Liver (tissue), 3 donors: ENCODE data around the gene BAG5.

Source experiments
- CTCF ChIP-seq: fragments of 150-350 bp; IDR thresholded peaks from 2 replicates; pipeline ENCODE4 v1.5.1; 2017; ENCODE audit warnings: improper control_type of control experiment, low read depth, low read length; ENCODE audit not compliant: missing input control
- FOXA2 ChIP-seq: IDR thresholded peaks from 2 replicates; pipeline ENCODE4 v1.6.1; 2016; ENCODE audit warnings: antibody characterized with exemption
- JUND ChIP-seq, 2 donors: IDR thresholded peaks; 2 replicates each; pipeline ENCODE4 v1.6.1; 2016; ENCODE audit warnings: antibody characterized with exemption in 2 of 2
- RAD21 ChIP-seq, 2 donors: IDR thresholded peaks; 2 replicates each; pipeline ENCODE4 v1.6.1; 2016; ENCODE audit warnings: antibody characterized with exemption in 2 of 2, mild to moderate bottlenecking in 2 of 2
- RXRA ChIP-seq, 2 donors: IDR thresholded peaks; 2 replicates each; pipeline ENCODE4 v1.6.1; 2017 to 2018; ENCODE audit warnings: antibody characterized with exemption in 2 of 2, mild to moderate bottlenecking in 1 of 2
- SP1 ChIP-seq: IDR thresholded peaks from 2 replicates; pipeline ENCODE4 v1.6.1; 2018; ENCODE audit warnings: antibody characterized with exemption, mild to moderate bottlenecking
- TAF1 ChIP-seq: conservative IDR thresholded peaks from 2 replicates; pipeline ENCODE4 v1.6.1; 2016; ENCODE audit warnings: antibody characterized with exemption, mild to moderate bottlenecking
- YY1 ChIP-seq: IDR thresholded peaks from 2 replicates; pipeline ENCODE4 v1.6.1; 2016; ENCODE audit warnings: antibody characterized with exemption, mild to moderate bottlenecking
- TF ChIP-seq, protein P1 (sequence below): IDR thresholded peaks from 2 replicates; pipeline ENCODE4 v1.6.1; 2016; ENCODE audit warnings: antibody characterized with exemption
- donor health status: healthy.
- donor health status: healthy.

DNA sequence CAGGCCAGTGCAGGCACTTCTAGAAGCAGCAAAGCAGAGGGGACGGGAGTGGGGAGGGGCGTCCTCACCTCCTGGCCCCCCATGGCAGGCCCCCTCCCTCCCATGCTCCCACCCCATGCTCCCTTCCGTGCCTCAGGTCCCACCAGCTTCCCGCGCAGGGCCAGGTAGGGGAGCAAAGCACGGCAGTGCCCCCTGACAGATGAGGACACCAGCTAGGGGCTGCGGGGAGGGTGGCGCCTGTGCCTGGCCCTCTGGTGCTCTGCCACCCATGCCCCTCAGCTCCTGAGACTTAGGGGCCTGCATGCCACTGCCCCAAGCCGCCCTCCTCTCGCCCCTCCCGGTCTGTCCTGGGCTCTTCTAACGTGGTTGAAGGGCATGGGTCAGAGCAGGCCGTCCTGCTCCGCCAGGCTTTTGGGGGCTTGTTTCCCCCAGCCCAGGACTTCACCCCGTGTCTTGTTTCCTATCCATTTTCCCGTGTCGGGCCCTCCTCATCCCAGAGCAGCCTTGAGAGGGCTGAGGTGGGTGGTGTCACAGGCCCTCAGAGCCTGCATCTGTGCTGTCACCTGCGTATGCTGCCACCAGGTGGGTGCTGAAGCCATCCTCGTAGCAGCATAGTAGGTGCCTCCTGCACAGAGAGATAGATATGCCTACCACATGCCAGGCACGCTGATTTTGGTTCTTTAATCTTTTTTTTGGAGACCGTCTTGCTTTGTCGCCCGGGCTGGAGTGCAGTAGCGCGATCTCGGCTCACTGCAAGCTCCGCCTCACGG lies 23.2 kb downstream of the BAG5 start:
- TF ChIP-seq CTCF = no peak
- TF ChIP-seq RAD21 (IDR thresholded peaks at IDR 0.05) = no peak
- TF ChIP-seq SP1 = no peak
- TF ChIP-seq FOXA2 = no peak
- no peak for TF ChIP-seq JUND (IDR thresholded peaks at IDR 0.05)
- TF ChIP-seq, protein P1, sequence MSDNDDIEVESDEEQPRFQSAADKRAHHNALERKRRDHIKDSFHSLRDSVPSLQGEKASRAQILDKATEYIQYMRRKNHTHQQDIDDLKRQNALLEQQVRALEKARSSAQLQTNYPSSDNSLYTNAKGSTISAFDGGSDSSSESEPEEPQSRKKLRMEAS = no peak
- no peak for TF ChIP-seq YY1
- TF ChIP-seq RXRA (IDR thresholded peaks at IDR 0.05) = no peak
- TF ChIP-seq TAF1 = no peak
